Osteoblast (primary cell): ENCODE data around the gene TTF2. TPM values are rescaled to one million over a fixed set of nuclear protein-coding genes. Genes with fewer than 3 reads are reported as not detected.
A peak's percentile ranks its signal among the peaks of the same experiment; 100 is the strongest.

Experiments
- DNase-seq: peaks from one replicate; pipeline ENCODE4 v3.0.0; 2011; ENCODE audit warnings: low spot score, mixed read lengths; ENCODE audit not compliant: insufficient read length; ENCODE audit errors: missing footprints
- H2AFZ ChIP-seq: 2 replicates; pipeline ENCODE4 v1.6.0; 2011; ENCODE audit warnings: mild to moderate bottlenecking, low read length
- H3K27ac ChIP-seq: 2 replicates; pipeline ENCODE4 v1.5.1; 2011; ENCODE audit warnings: mild to moderate bottlenecking, low read depth, low read length, moderate library complexity
- H3K27me3 ChIP-seq: 2 replicates; pipeline ENCODE4 v1.6.0; 2012; ENCODE audit warnings: mild to moderate bottlenecking, control low read depth, inconsistent platforms, low read length, moderate library complexity; ENCODE audit not compliant: insufficient read depth
- H3K36me3 ChIP-seq: 2 replicates; pipeline ENCODE4 v1.5.1; 2011; ENCODE audit warnings: mild to moderate bottlenecking, low read length, control low read depth, moderate library complexity; ENCODE audit not compliant: insufficient read depth
- H3K4me1 ChIP-seq: 2 replicates; pipeline ENCODE4 v1.5.1; 2011; ENCODE audit warnings: mild to moderate bottlenecking, low read length, control low read depth, moderate library complexity; ENCODE audit not compliant: insufficient read depth
- H3K4me2 ChIP-seq: 2 replicates; pipeline ENCODE4 v1.6.0; 2011; ENCODE audit warnings: mild to moderate bottlenecking, low read length; ENCODE audit not compliant: insufficient read depth
- H3K4me3 ChIP-seq: fragments of 200-600 bp; sonication (generic); 3 replicates; pipeline ENCODE4 v1.5.1; 2012; ENCODE audit warnings: mild to moderate bottlenecking, low read length, inconsistent platforms; ENCODE audit not compliant: insufficient read depth
- H3K79me2 ChIP-seq: 2 replicates; pipeline ENCODE4 v1.6.0; 2012; ENCODE audit warnings: mild to moderate bottlenecking, low read length, control low read depth, inconsistent platforms; ENCODE audit not compliant: insufficient read depth
- H3K9me3 ChIP-seq: 2 replicates; pipeline ENCODE4 v1.5.1; 2011; ENCODE audit warnings: low read depth, low read length, control low read depth
- H4K20me1 ChIP-seq: 2 replicates; pipeline ENCODE4 v1.6.0; 2012; ENCODE audit warnings: mild to moderate bottlenecking, low read length, control low read depth; ENCODE audit not compliant: insufficient read depth
- CTCF ChIP-seq: IDR thresholded peaks from 2 replicates; pipeline ENCODE4 v1.5.1; 2011; ENCODE audit warnings: mild to moderate bottlenecking, low read depth, low read length, moderate library complexity; ENCODE audit errors: extremely low read depth
- total RNA-seq: library from RNA; depleted of rRNA; stranded (reverse); fragments of >200 nt; gene quantifications from 2 replicates; pipeline ENCODE4 v1.2.3, GENCODE V29; 2012

Gene TTF2
- total RNA-seq, 1 donor, result 5.4 TPM

GRCh38 chr1:117093870-117094621, 33.9 kb downstream of the TTF2 start:
- no peak overlapping the region for H2AFZ ChIP-seq
- peaks cover 52% of the 10 kb centered on the region for H3K4me1 ChIP-seq
- no peaks in the 10 kb centered on the region for H3K79me2 ChIP-seq
- no peaks in the 10 kb centered on the region for H4K20me1 ChIP-seq
- H3K9me3 ChIP-seq, result no peaks in the 10 kb centered on the region
- TF ChIP-seq CTCF, result peak; percentile 51
- H3K36me3 ChIP-seq, result peaks cover 7% of the 10 kb centered on the region
- peak overlapping the region; percentile 40 for H3K4me2 ChIP-seq
- H3K4me3 ChIP-seq, result no peak overlapping the region
- H3K27me3 ChIP-seq, result no peaks in the 10 kb centered on the region
- H3K27ac ChIP-seq, result peak overlapping the region; percentile 93
- no peak for DNase-seq

GRCh38 chr1:117094841-117095604, 34.9 kb downstream of the TTF2 start:
- Histone ChIP-seq H3K9me3 (no peaks in the 10 kb centered on the region), H3K4me2 (peak overlapping the region; percentile 14), H3K4me1 (peaks cover 52% of the 10 kb centered on the region), H3K79me2 (no peaks in the 10 kb centered on the region), H4K20me1 (no peaks in the 10 kb centered on the region), H3K27ac (peak overlapping the region; percentile 93), H2AFZ (no peak overlapping the region), H3K4me3 (no peak overlapping the region), H3K36me3 (peaks cover 7% of the 10 kb centered on the region), H3K27me3 (no peaks in the 10 kb centered on the region)
- no peak for DNase-seq
- TF ChIP-seq CTCF, result no peak

- Histone ChIP-seq H3K27ac (peak overlapping the region; percentile 40), H2AFZ (no peak overlapping the region), H3K4me2 (peak overlapping the region; percentile 23), H3K79me2 (no peaks in the 10 kb centered on the region), H3K4me3 (no peak overlapping the region), H3K27me3 (no peaks in the 10 kb centered on the region), H3K36me3 (peaks cover 4% of the 10 kb centered on the region), H4K20me1 (no peaks in the 10 kb centered on the region), H3K4me1 (peaks cover 52% of the 10 kb centered on the region), H3K9me3 (no peaks in the 10 kb centered on the region)
- no peak for TF ChIP-seq CTCF
- no peak for DNase-seq
Measured at GRCh38 chr1:117096951-117097408, 36.9 kb downstream of the TTF2 start.

- Histone ChIP-seq H2AFZ (no peak overlapping the region), H3K79me2 (no peaks in the 10 kb centered on the region), H3K27me3 (no peaks in the 10 kb centered on the region), H3K36me3 (peaks cover 7% of the 10 kb centered on the region), H3K4me3 (no peak overlapping the region), H3K9me3 (no peaks in the 10 kb centered on the region), H3K4me2 (peak overlapping the region; percentile 23), H4K20me1 (no peaks in the 10 kb centered on the region), H3K27ac (peak overlapping the region; percentile 40), H3K4me1 (peaks cover 51% of the 10 kb centered on the region)
- TF ChIP-seq CTCF, result no peak
- no peak for DNase-seq
Measured at GRCh38 chr1:117097443-117097842, 37.3 kb downstream of the TTF2 start.
